NT2/D1 (cell line): ENCODE data around the gene CAMK2N1.
"Not testable (repeated sequence)": the region's sequence is repeated elsewhere in the genome, so short reads cannot be mapped to it uniquely, and the experiment has no call there.

Source experiments
- DNase-seq: peaks from one replicate; pipeline ENCODE4 v3.0.0-alpha.2; 2011; ENCODE audit warnings: low read depth, low spot score
- H3K27me3 ChIP-seq: 2 replicates; pipeline ENCODE4 v1.6.0; 2011; ENCODE audit warnings: mild to moderate bottlenecking; ENCODE audit not compliant: insufficient read length, insufficient read depth
- H3K36me3 ChIP-seq: 2 replicates; pipeline ENCODE4 v1.6.1; 2011; ENCODE audit warnings: mild to moderate bottlenecking, low read length, mixed read lengths; ENCODE audit not compliant: insufficient read depth, insufficient read length
- H3K4me1 ChIP-seq: 2 replicates; pipeline ENCODE4 v1.5.1; 2011; ENCODE audit not compliant: insufficient read depth, insufficient read length
- H3K4me3 ChIP-seq: 2 replicates; pipeline ENCODE4 v1.5.1; 2011; ENCODE audit warnings: low read depth; ENCODE audit not compliant: insufficient read length
- H3K9ac ChIP-seq: 2 replicates; pipeline ENCODE4 v1.6.0; 2011; ENCODE audit warnings: low read depth; ENCODE audit not compliant: insufficient read length
- H3K9me3 ChIP-seq: 2 replicates; pipeline ENCODE4 v1.5.1; 2011; ENCODE audit warnings: mild to moderate bottlenecking, low read length; ENCODE audit not compliant: insufficient read depth
- SUZ12 ChIP-seq: IDR thresholded peaks from 2 replicates; pipeline ENCODE4 v1.6.1; 2011; ENCODE audit not compliant: insufficient read length, insufficient read depth; ENCODE audit errors: extremely low read depth
- YY1 ChIP-seq: IDR thresholded peaks from 2 replicates; pipeline ENCODE4 v1.6.1; 2011; ENCODE audit not compliant: insufficient read length, insufficient read depth
- ZNF274 ChIP-seq: IDR thresholded peaks from 2 replicates; pipeline ENCODE4 v1.6.1; 2011; ENCODE audit warnings: mild to moderate bottlenecking, low read depth, low read length

The CAMK2N1 gene

DNA sequence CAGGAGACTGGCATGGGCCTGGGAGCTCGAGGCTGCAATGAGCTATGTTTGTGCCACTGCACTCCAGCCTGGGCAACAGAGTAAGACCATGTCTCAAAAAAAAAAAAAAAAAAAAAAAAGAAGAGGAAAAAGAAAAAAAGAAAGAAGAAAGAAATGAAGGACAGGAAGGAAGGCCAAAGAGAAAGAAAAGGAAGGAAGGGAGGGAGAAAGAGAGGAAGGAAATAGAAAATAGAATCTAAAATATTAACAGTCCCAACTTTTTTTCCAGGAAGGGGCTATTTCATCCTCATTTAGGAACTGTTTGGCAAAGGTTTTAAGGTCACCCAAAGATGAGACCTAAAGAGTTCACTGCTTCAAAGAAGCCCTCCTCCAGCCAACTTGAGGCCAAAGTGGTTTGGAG lies 19.5 kb upstream of the CAMK2N1 start:
- Histone ChIP-seq H3K36me3 (peaks cover 37% of the 10 kb centered on the region), H3K9me3 (no peaks in the 10 kb centered on the region), H3K9ac (no peak overlapping the region), H3K27me3 (no peaks in the 10 kb centered on the region), H3K4me3 (no peak overlapping the region), H3K4me1 (no peaks in the 10 kb centered on the region)
- DNase-seq, result no peak
- TF ChIP-seq SUZ12 (no peak), ZNF274 (no peak), YY1 (no peak)

DNA sequence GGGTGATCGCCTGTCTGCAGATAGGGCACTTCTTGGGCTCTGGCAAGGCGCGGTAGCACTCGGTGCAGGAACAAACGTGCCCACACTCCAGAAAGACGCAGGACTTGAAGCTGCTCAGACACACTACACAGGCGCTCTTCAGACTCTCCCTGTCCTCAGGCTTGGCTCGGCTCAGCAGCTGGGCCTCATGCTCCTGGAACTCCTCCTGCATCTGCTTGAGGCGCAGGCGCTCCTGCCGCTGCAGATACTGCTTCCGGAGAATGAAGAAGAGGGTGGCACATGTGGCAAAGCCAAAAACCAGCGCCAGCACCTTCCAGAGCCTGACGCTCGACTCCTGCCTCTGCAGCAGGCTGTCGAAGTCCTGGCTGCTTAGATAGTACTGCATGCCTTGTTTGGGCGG lies 14.7 kb upstream of the CAMK2N1 start:
- H3K9me3 ChIP-seq, result no peaks in the 10 kb centered on the region

DNA sequence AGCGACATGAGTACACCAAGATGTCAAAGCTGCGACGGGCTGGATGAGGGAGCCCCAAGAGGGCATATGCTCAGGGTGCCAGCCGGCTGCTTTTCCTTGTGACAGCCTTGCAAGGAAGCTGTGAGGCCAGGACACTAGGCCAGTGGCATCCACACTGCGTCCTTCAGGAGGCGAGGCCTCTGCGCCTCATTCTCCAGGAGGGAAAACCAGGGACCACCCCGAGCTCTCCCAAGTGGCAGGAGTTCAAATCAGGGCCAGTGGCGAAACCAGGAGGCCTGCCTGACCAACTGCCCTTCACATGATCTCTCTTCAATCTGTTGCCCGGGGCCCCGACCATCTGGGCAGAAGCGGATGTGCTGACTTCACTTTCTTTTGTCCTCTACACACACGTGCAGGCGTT lies 13.7 kb upstream of the CAMK2N1 start:
- Histone ChIP-seq H3K4me1 (no peaks in the 10 kb centered on the region), H3K4me3 (no peak overlapping the region), H3K9ac (no peak overlapping the region), H3K27me3 (no peaks in the 10 kb centered on the region), H3K36me3 (peaks cover 55% of the 10 kb centered on the region), H3K9me3 (no peaks in the 10 kb centered on the region)
- no peak for DNase-seq
- TF ChIP-seq SUZ12 (no peak), ZNF274 (no peak), YY1 (no peak)

More for the DNA sequence above, 14.7 kb upstream of the CAMK2N1 start:
- Histone ChIP-seq H3K36me3 (peaks cover 57% of the 10 kb centered on the region), H3K9ac (no peak overlapping the region), H3K4me1 (no peaks in the 10 kb centered on the region), H3K27me3 (no peaks in the 10 kb centered on the region), H3K4me3 (no peak overlapping the region)
- TF ChIP-seq ZNF274, result no peak
- no peak for TF ChIP-seq SUZ12
- no peak for DNase-seq

DNA sequence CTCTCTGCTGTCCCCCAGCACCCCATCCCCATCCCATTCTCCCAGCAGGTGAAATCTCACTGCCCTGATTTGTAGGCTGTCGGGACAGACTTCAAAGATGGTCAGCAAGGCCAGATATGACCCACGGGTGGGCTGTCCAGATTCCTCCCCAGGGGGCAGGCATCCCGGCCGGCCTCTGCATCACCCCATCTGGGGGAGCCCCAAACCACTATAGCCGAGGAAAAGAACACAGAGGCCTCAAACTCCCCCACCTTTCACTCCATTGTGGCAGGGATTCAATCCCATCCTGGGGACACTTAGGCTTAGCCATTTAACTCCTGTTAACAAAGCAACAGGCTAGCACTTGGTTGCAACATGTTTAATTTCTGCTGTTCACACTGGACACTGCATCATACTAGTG lies 13.1 kb upstream of the CAMK2N1 start:
- no peak for DNase-seq
- Histone ChIP-seq H3K4me3 (no peak overlapping the region), H3K9ac (no peak overlapping the region), H3K4me1 (no peaks in the 10 kb centered on the region), H3K27me3 (no peaks in the 10 kb centered on the region), H3K9me3 (no peaks in the 10 kb centered on the region), H3K36me3 (peaks cover 55% of the 10 kb centered on the region)
- no peak for TF ChIP-seq SUZ12
- TF ChIP-seq ZNF274, result no peak
- no peak for TF ChIP-seq YY1

DNA sequence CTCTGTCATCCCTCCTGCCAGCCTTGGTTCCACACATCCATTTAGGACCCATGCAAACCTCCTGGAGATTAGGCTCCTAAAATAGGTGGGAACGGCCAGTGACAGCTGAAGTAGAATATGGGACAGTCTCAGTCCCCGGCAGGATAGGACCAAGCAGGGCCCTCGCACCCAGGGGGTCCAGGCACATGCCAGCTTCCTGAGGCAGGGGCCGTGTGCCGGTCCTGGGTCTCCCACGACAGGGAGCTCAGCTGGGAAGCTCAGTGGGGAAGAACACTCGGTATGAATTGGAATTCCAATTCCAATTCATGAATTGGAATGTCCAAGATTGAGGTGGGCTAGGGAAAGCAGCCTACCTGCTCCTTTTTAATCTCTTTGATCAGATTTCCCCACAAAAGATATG lies 12.1 kb upstream of the CAMK2N1 start:
- DNase-seq, result no peak
- H3K36me3 ChIP-seq, result peaks cover 53% of the 10 kb centered on the region
- no peak for TF ChIP-seq ZNF274
- TF ChIP-seq SUZ12, result no peak
- no peak for TF ChIP-seq YY1
- no peaks in the 10 kb centered on the region for H3K27me3 ChIP-seq
- no peak overlapping the region for H3K9ac ChIP-seq
- H3K9me3 ChIP-seq, result no peaks in the 10 kb centered on the region
- no peak overlapping the region for H3K4me3 ChIP-seq
- H3K4me1 ChIP-seq, result no peaks in the 10 kb centered on the region

DNA sequence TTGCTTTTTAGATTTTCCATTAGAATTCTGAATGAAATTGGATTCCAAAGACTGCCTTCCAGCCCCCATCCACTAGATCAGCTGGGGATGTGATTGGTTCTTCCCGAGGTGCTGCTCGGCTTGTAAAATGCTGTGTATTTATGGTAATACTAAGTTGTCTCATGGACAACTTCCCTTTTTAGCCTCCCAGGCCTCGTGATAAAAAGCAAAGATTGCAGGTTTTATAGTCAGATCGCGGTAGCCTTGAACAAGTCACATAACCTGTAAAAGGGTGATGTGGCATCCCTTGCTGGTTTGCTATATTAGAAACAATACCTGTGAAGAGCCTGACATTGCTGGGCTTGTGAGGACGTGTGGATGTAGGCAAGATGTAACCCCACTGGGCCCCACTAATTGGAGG lies 11.5 kb upstream of the CAMK2N1 start:
- peaks cover 47% of the 10 kb centered on the region for H3K36me3 ChIP-seq
- TF ChIP-seq YY1, result no peak
- TF ChIP-seq ZNF274, result no peak
- no peak overlapping the region for H3K9ac ChIP-seq
- H3K9me3 ChIP-seq, result no peaks in the 10 kb centered on the region
- no peak for DNase-seq
- H3K27me3 ChIP-seq, result no peaks in the 10 kb centered on the region
- no peak overlapping the region for H3K4me3 ChIP-seq
- H3K4me1 ChIP-seq, result no peaks in the 10 kb centered on the region

DNA sequence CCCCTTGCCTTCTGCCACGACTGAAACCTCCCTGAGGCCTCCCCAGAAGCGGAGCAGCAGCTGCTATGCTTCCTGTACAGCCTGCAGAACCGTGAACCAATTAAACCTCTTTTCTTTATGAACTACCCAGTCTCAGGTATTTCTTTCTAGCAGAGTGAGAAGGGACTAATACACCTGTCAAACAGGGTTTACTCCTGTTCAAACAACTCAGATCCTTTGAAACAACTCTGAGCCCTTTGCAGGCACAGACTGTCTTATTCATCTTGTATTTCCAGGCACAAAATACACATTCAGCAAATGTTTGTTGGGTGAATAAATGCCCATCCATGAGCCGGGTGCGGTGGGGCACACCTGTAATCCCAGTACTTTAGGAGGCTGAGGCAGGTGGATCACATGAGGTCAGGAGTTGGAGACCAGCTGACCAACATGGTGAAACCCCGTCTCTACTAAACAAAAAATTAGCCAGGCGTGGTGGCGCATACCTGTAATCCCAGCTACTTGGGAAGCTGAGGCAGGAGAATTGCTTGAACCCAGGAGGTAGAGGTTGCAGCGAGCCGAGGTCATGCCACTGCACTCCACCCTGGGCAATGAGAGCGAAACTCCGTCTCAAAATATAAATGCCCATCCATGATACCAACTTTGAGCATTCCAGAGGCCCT lies 10.8 kb upstream of the CAMK2N1 start:
- H3K9me3 ChIP-seq, H3K27me3 ChIP-seq, DNase-seq, H3K4me3 ChIP-seq, H3K4me1 ChIP-seq, H3K9ac ChIP-seq: not testable (repeated sequence)
- peaks cover 42% of the 10 kb centered on the region for H3K36me3 ChIP-seq

DNA sequence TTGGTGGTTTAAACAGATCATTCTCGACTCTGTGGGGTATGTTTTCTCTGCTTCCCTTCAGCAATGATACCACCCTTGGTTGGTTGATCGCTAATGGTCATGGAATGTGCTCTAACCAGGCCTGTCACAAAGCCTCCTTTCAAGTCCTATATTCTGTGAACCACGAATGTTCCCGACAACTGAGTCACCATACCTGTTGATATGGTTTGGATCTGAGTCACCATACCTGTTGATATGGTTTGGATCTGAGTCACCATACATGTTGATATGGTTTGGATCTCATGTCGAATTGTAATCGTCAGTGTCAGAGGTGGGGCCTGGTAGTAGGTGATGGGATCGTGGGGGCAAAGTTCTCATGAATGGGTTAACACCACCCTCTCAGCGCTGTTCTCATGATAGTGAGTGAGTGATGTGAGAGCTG lies 10.2 kb upstream of the CAMK2N1 start:
- Histone ChIP-seq H3K4me1 (no peaks in the 10 kb centered on the region), H3K36me3 (peaks cover 36% of the 10 kb centered on the region), H3K9me3 (no peaks in the 10 kb centered on the region), H3K4me3 (no peak overlapping the region), H3K9ac (no peak overlapping the region), H3K27me3 (no peaks in the 10 kb centered on the region)
- no peak for DNase-seq
- no peak for TF ChIP-seq YY1
- no peak for TF ChIP-seq SUZ12
- TF ChIP-seq ZNF274, result no peak

DNA sequence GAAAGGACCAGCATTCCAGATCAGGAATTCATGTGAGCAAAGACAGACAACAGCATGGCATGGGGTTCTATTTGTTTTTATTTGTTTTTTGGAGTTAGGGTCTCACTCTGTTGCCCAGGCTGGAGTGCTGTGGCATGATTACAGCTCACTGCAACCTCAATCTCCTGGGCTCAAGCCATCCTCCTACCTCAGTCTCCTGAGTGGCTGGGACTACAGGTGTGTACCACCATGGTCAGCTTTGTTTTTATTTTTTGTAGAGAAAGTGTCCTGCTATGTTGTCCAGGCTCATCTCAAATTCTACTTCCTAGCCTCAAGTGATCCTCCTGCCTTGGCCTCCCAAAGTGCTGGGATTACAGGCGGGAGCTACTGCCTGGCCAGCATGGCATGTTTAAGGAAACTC lies 9.7 kb upstream of the CAMK2N1 start:
- DNase-seq, result no peak
- TF ChIP-seq SUZ12 (no peak), ZNF274 (no peak), YY1 (no peak)
- no peaks in the 10 kb centered on the region for H3K4me1 ChIP-seq
- H3K9ac ChIP-seq, result no peak overlapping the region
- no peak overlapping the region for H3K4me3 ChIP-seq
- H3K9me3 ChIP-seq, result no peaks in the 10 kb centered on the region
- H3K27me3 ChIP-seq, result no peaks in the 10 kb centered on the region
- H3K36me3 ChIP-seq, result peaks cover 30% of the 10 kb centered on the region
